K562 (cell line): ENCODE data around the gene SFRP5. TPM values are rescaled to one million over a fixed set of nuclear protein-coding genes. Genes with fewer than 3 reads are reported as not detected.
A peak's percentile ranks its signal among the peaks of the same experiment; 100 is the strongest.

Source experiments
- CREB3L1 ChIP-seq: fragments of 450-650 bp; IDR thresholded peaks from 2 replicates; pipeline ENCODE4 v1.6.1; 2014; ENCODE audit warnings: low read depth, mild to moderate bottlenecking, moderate library complexity, borderline replicate concordance
- CREBBP ChIP-seq: IDR thresholded peaks from one replicate; pipeline ENCODE4 v1.6.1; 2012; ENCODE audit warnings: low read depth, mild to moderate bottlenecking, control low read depth, inconsistent platforms, low read length
- ETV5 ChIP-seq: sonication (generic); formaldehyde crosslinking; IDR thresholded peaks from 2 replicates; pipeline ENCODE4 v1.4.0; 2020; ENCODE audit warnings: low read depth, mild to moderate bottlenecking, missing genetic modification reagents
- FOSL1 ChIP-seq: fragments of 200-800 bp; sonication (Bioruptor generic); conservative IDR thresholded peaks from 2 replicates; pipeline ENCODE4 v1.6.1; 2016; ENCODE audit warnings: missing genetic modification characterization, missing compliant biosample characterization
- GATA2 ChIP-seq: sonication (generic); formaldehyde crosslinking; IDR thresholded peaks from 2 replicates; pipeline ENCODE4 v1.4.0; 2020; ENCODE audit warnings: mild to moderate bottlenecking, missing genetic modification reagents
- HES1 ChIP-seq: fragments of 450-650 bp; IDR thresholded peaks from 2 replicates; pipeline ENCODE4 v1.6.1; 2016; ENCODE audit warnings: low read depth, mild to moderate bottlenecking, moderate library complexity
- HINFP ChIP-seq: fragments of 450-650 bp; conservative IDR thresholded peaks from 2 replicates; pipeline ENCODE4 v1.6.1; 2016; ENCODE audit warnings: missing genetic modification characterization, low read depth, mild to moderate bottlenecking, control low read depth, missing compliant biosample characterization
- NR4A1 ChIP-seq, 2 experiments: fragments of 250-450 bp in 1 of 2; fragments of 450-650 bp in 1 of 2; sonication (Bioruptor Pico) in 1 of 2; IDR thresholded peaks; 2 replicates each; pipeline versions ENCODE4 v1.4.0 to v1.6.1; 2016 to 2020; ENCODE audit warnings: mild to moderate bottlenecking in 2 of 2, missing compliant biosample characterization in 1 of 2, missing genetic modification characterization in 1 of 2, moderate library complexity in 1 of 2
- SIX5 ChIP-seq, 2 experiments: IDR thresholded peaks; 2 replicates each; pipeline ENCODE4 v1.6.1; 2011; ENCODE audit warnings: low read length in 2 of 2, borderline replicate concordance in 1 of 2, low read depth in 1 of 2, mild to moderate bottlenecking in 1 of 2, moderate library complexity in 1 of 2; ENCODE audit not compliant: insufficient read depth in 1 of 2
- SMARCE1 ChIP-seq: fragments of 450-650 bp; IDR thresholded peaks from 2 replicates; pipeline ENCODE4 v1.7.1; 2016; ENCODE audit warnings: mild to moderate bottlenecking
- ZBTB40 ChIP-seq, 2 experiments: fragments of 450-650 bp in 1 of 2; sonication (generic) in 1 of 2; formaldehyde crosslinking in 1 of 2; IDR thresholded peaks; 2 replicates each; pipeline versions ENCODE4 v1.7.1 to v1.9.0; 2016 to 2022; ENCODE audit warnings: inconsistent platforms in 1 of 2, mild to moderate bottlenecking in 1 of 2, missing genetic modification reagents in 1 of 2
- ZEB2 ChIP-seq: fragments of 450-650 bp; IDR thresholded peaks from 2 replicates; pipeline ENCODE4 v1.6.1; 2016
- ZKSCAN3 ChIP-seq: fragments of 250-450 bp; sonication (Bioruptor Pico); IDR thresholded peaks from 2 replicates; pipeline ENCODE4 v1.4.0; 2020
- ZNF175 ChIP-seq: fragments of 200-800 bp; sonication (Bioruptor generic); IDR thresholded peaks from 2 replicates; pipeline ENCODE4 v1.6.1; 2016; ENCODE audit warnings: low read depth, mild to moderate bottlenecking, missing genetic modification characterization, missing compliant biosample characterization
- ZNF384 ChIP-seq: IDR thresholded peaks from 2 replicates; pipeline ENCODE4 v1.6.1; 2012; ENCODE audit warnings: low read depth, low read length, improper control_type of control experiment
- polyA plus RNA-seq, 8 experiments: library from polyadenylated mRNA; depleted of rRNA in 4 of 8; stranded (reverse) in 5 of 8; unstranded in 3 of 8; fragments of >200 nt; fragmentation: Nextera tagmentation in 2 of 8; fragmentation: Illumina TruSeq in 1 of 8; extraction: Ambion mirVana in 2 of 8; extraction: Trizol in 1 of 8; gene quantifications; 2 replicates each; pipeline versions ENCODE4 v1.2.1 to v1.2.3, GENCODE V29; 2011 to 2014; ENCODE audit warnings: inconsistent platforms in 1 of 8, missing spikeins in 1 of 8
- total RNA-seq, 7 experiments: library from RNA; depleted of rRNA in 6 of 7; stranded (reverse); fragments of >200 nt in 6 of 7; fragmentation: Illumina TruSeq in 2 of 7; extraction: Trizol in 2 of 7; gene quantifications; 2 replicates each; pipeline versions ENCODE4 v1.2.1 to v1.2.3, GENCODE V29; 2011 to 2021; ENCODE audit warnings: low replicate concordance in 1 of 7

SFRP5 gene
- total and polyA plus RNA-seq, 9 of the 15 experiments (the other 6 are each of a cell fraction or from before 2014, with no cell fraction given) = 0.07 to 0.29 (median 0.13) TPM; not detected in 3

GRCh38 chr10:97812696-97813095 lies 40.9 kb upstream of the SFRP5 start (continued):
- TF ChIP-seq HINFP (no peak), ZEB2 (0 out of 2 replicates have a peak, but pooled peaks have one; percentile 11), HES1 (peak; percentile 25; the same call in 1 of the 2 replicates), SIX5 (IDR thresholded peaks at IDR 0.05; ENCODE audit: borderline replicate concordance in 1 of 2, insufficient read depth in 1 of 2, low read depth in 1 of 2, low read length in 2 of 2) (no peak), SMARCE1 (peak; percentile 48; the same call in 1 of the 2 replicates), ZBTB40 (IDR thresholded peaks at IDR 0.05) (0 out of 2 replicates have a peak, but pooled peaks have one; percentile 15), ZBTB40 (CRISPR knock-in tag; IDR thresholded peaks at IDR 0.05) (no peak), ZNF175 (CRISPR knock-in tag) (no peak), CREBBP (no peak), CREB3L1 (no peak), ZKSCAN3 (CRISPR knock-in tag) (no peak), NR4A1 (CRISPR knock-in tag; IDR thresholded peaks at IDR 0.05) (no peak), NR4A1 (tag; IDR thresholded peaks at IDR 0.05) (no peak), ETV5 (no peak), FOSL1 (peak; percentile 51; the same call in 1 of the 2 replicates), GATA2 (CRISPR knock-in tag) (0 out of 2 replicates have a peak, but pooled peaks have one; percentile 12), ZNF384 (peak; percentile 72)
